Measurements from ENCODE around the gene TNFRSF11A.
A peak's percentile ranks its signal among the peaks of the same experiment; 100 is the strongest.

Gene TNFRSF11A

GRCh38 chr18:62420513-62421209, 95.6 kb downstream of the TNFRSF11A start:
- no peak overlapping the region for H3K4me3 ChIP-seq (ENCODE audit: control insufficient read depth, low read depth, low read length)
- TF ChIP-seq CTCF (IDR thresholded peaks at IDR 0.05; ENCODE audit: control insufficient read depth, insufficient read depth, low read depth, low read length, missing control alignments), result no peak
- no peak for DNase-seq (ENCODE audit: low read depth)

- TF ChIP-seq CTCF (IDR thresholded peaks at IDR 0.05; ENCODE audit: control insufficient read depth, insufficient read depth, low read depth, low read length, missing control alignments), result peak; percentile 81
- DNase-seq (ENCODE audit: low read depth), result peak; percentile 96
These were observed 100.5 kb downstream of the TNFRSF11A start for GRCh38 chr18:62425465-62426190.

GRCh38 chr18:62426191-62426488, 101.0 kb downstream of the TNFRSF11A start:
- TF ChIP-seq CTCF (IDR thresholded peaks at IDR 0.05; ENCODE audit: control insufficient read depth, insufficient read depth, low read depth, low read length, missing control alignments), result no peak
- no peak for DNase-seq (ENCODE audit: low read depth)
- no peak overlapping the region for H3K4me3 ChIP-seq (ENCODE audit: control insufficient read depth, low read depth, low read length)

More at GRCh38 chr18:62425465-62426190, 100.5 kb downstream of the TNFRSF11A start:
- peak overlapping the region; percentile 37 for H3K4me3 ChIP-seq (ENCODE audit: control insufficient read depth, low read depth, low read length)

- no peak overlapping the region for H3K4me3 ChIP-seq (ENCODE audit: control insufficient read depth, low read depth, low read length)
- DNase-seq (ENCODE audit: low read depth), result no peak
These were observed 107.1 kb downstream of the TNFRSF11A start for GRCh38 chr18:62432176-62432575.

GRCh38 chr18:62434798-62435197, 109.7 kb downstream of the TNFRSF11A start:
- no peak for DNase-seq (ENCODE audit: low read depth)
- no peak for TF ChIP-seq CTCF (IDR thresholded peaks at IDR 0.05; ENCODE audit: control insufficient read depth, insufficient read depth, low read depth, low read length, missing control alignments)
- H3K4me3 ChIP-seq (ENCODE audit: control insufficient read depth, low read depth, low read length), result no peak overlapping the region

More at GRCh38 chr18:62432176-62432575, 107.1 kb downstream of the TNFRSF11A start:
- TF ChIP-seq CTCF (IDR thresholded peaks at IDR 0.05; ENCODE audit: control insufficient read depth, insufficient read depth, low read depth, low read length, missing control alignments), result no peak

GRCh38 chr18:62435435-62436031, 110.4 kb downstream of the TNFRSF11A start:
- TF ChIP-seq CTCF (IDR thresholded peaks at IDR 0.05; ENCODE audit: control insufficient read depth, insufficient read depth, low read depth, low read length, missing control alignments), result no peak
- no peak for DNase-seq (ENCODE audit: low read depth)
- no peak overlapping the region for H3K4me3 ChIP-seq (ENCODE audit: control insufficient read depth, low read depth, low read length)

All from AG09309 (cell line).